ENCODE data around the gene NPTN. TPM values are rescaled to one million over a fixed set of nuclear protein-coding genes. Genes with fewer than 3 reads are reported as not detected.

The NPTN gene
- total RNA-seq, 1 donor from 2014 or later = 86.6 TPM

DNA sequence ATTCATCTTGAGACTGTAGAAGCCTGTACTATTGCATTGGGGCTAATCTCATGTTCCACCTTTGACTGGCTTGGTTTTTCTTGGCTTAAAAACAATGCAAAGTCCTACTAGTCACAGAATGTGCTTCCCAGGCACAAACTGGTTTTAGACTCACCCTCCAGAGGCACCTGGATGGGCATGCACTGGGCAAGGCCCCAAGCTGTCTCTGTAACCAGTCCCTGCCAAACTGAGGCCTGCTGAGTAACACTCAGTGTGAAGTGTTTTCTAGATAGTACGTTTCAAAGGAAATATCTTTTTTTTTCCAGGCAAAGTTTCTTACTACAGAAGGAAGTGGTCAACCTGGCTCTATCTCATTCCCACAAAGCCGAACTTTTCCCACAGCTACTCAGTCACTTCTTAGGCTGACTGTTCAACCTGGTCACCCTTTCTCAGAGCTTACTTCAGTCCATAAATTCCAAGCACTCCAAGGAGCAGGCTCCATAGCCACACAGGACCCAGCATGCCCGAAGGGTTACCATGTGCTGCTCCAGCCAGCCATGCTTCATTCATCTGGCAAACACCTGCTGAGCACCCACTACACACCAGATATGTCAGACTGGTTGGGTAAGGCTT is 57.4 kb downstream of the NPTN start:
- no peak overlapping the region for H3K4me3 Mint-ChIP-seq (ENCODE audit: unreplicated experiment)
- TF ChIP-seq, protein P1, sequence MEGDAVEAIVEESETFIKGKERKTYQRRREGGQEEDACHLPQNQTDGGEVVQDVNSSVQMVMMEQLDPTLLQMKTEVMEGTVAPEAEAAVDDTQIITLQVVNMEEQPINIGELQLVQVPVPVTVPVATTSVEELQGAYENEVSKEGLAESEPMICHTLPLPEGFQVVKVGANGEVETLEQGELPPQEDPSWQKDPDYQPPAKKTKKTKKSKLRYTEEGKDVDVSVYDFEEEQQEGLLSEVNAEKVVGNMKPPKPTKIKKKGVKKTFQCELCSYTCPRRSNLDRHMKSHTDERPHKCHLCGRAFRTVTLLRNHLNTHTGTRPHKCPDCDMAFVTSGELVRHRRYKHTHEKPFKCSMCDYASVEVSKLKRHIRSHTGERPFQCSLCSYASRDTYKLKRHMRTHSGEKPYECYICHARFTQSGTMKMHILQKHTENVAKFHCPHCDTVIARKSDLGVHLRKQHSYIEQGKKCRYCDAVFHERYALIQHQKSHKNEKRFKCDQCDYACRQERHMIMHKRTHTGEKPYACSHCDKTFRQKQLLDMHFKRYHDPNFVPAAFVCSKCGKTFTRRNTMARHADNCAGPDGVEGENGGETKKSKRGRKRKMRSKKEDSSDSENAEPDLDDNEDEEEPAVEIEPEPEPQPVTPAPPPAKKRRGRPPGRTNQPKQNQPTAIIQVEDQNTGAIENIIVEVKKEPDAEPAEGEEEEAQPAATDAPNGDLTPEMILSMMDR (IDR thresholded peaks at IDR 0.05; ENCODE audit: partially characterized antibody, unreplicated experiment) = no peak
- no peak overlapping the region for H3K27ac Mint-ChIP-seq (ENCODE audit: unreplicated experiment)
- peaks cover 12% of the 10 kb centered on the region for H3K4me1 Mint-ChIP-seq (ENCODE audit: low read depth, unreplicated experiment)
- H3K9me3 Mint-ChIP-seq (ENCODE audit: unreplicated experiment) = no peaks in the 10 kb centered on the region
- DNase-seq = no peak
- H3K36me3 Mint-ChIP-seq (ENCODE audit: unreplicated experiment) = peaks cover 5% of the 10 kb centered on the region
- H3K27me3 Mint-ChIP-seq (ENCODE audit: unreplicated experiment) = no peaks in the 10 kb centered on the region

DNA sequence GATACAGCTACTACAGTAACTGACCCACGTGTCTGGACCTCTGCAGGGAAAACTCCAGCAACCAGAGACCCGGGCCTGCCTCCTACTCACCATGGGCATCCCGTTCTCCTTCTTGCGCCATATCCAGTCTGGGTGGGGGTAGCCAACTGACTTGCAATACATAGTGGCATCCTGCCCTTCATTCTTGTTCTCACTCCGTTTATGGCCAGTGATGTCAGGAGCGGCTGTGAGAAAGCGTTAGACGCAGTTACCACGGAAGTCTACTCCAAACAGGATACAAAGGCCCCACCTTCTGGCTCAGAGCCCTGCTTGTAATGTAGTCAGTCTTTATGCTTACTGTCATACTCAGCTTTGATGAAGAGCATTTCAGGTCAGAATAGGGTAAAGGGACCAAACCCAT is 59.6 kb downstream of the NPTN start:
- H3K4me1 Mint-ChIP-seq (ENCODE audit: low read depth, unreplicated experiment) = peaks cover 25% of the 10 kb centered on the region
- DNase-seq = no peak
- H3K27me3 Mint-ChIP-seq (ENCODE audit: unreplicated experiment) = peaks cover 3% of the 10 kb centered on the region
- H3K36me3 Mint-ChIP-seq (ENCODE audit: unreplicated experiment) = peaks cover 10% of the 10 kb centered on the region
- no peaks in the 10 kb centered on the region for H3K9me3 Mint-ChIP-seq (ENCODE audit: unreplicated experiment)
- TF ChIP-seq, protein P1 (IDR thresholded peaks at IDR 0.05; ENCODE audit: partially characterized antibody, unreplicated experiment) = no peak
- H3K27ac Mint-ChIP-seq (ENCODE audit: unreplicated experiment) = no peak overlapping the region
- no peak overlapping the region for H3K4me3 Mint-ChIP-seq (ENCODE audit: unreplicated experiment)

DNA sequence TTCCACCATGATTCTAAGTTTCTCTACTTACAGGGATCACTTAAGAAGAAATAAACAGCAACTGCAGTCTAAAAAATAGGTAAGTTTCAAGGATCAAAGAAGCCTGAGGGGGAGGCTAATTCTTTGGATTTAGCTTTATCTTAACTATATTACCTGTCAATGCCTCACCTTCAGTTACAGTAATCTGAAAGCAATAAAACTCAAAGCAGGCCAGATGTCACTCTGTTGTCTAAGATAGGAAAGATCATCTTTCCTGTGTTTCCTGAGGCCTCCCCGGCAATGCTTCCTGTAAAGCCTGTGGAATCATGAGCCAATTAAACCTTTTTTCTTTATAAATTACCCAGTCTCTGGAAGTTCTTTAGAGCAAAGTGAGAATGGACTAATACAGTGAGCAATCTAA is 60.2 kb downstream of the NPTN start:
- no peak overlapping the region for H3K27ac Mint-ChIP-seq (ENCODE audit: unreplicated experiment)
- no peak overlapping the region for H3K4me3 Mint-ChIP-seq (ENCODE audit: unreplicated experiment)
- no peaks in the 10 kb centered on the region for H3K9me3 Mint-ChIP-seq (ENCODE audit: unreplicated experiment)
- TF ChIP-seq, protein P1 (IDR thresholded peaks at IDR 0.05; ENCODE audit: partially characterized antibody, unreplicated experiment) = no peak
- H3K4me1 Mint-ChIP-seq (ENCODE audit: low read depth, unreplicated experiment) = peaks cover 24% of the 10 kb centered on the region
- no peak for DNase-seq
- H3K36me3 Mint-ChIP-seq (ENCODE audit: unreplicated experiment) = peaks cover 10% of the 10 kb centered on the region
- H3K27me3 Mint-ChIP-seq (ENCODE audit: unreplicated experiment) = peaks cover 3% of the 10 kb centered on the region

GRCh38 chr15:73572296-73572695 is 60.9 kb downstream of the NPTN start:
- DNase-seq = no peak
- Mint-ChIP-seq H3K27ac (ENCODE audit: unreplicated experiment) (no peak overlapping the region), H3K9me3 (ENCODE audit: unreplicated experiment) (no peaks in the 10 kb centered on the region), H3K36me3 (ENCODE audit: unreplicated experiment) (peaks cover 10% of the 10 kb centered on the region), H3K4me1 (ENCODE audit: low read depth, unreplicated experiment) (peaks cover 16% of the 10 kb centered on the region), H3K4me3 (ENCODE audit: unreplicated experiment) (no peak overlapping the region), H3K27me3 (ENCODE audit: unreplicated experiment) (peaks cover 3% of the 10 kb centered on the region)
- TF ChIP-seq, protein P1 (IDR thresholded peaks at IDR 0.05; ENCODE audit: partially characterized antibody, unreplicated experiment) = no peak

GRCh38 chr15:73571346-73571745 is 61.8 kb downstream of the NPTN start:
- Mint-ChIP-seq H3K27ac (ENCODE audit: unreplicated experiment) (no peak overlapping the region), H3K9me3 (ENCODE audit: unreplicated experiment) (no peaks in the 10 kb centered on the region), H3K27me3 (ENCODE audit: unreplicated experiment) (peaks cover 3% of the 10 kb centered on the region), H3K4me1 (ENCODE audit: low read depth, unreplicated experiment) (peaks cover 15% of the 10 kb centered on the region), H3K36me3 (ENCODE audit: unreplicated experiment) (peaks cover 10% of the 10 kb centered on the region), H3K4me3 (ENCODE audit: unreplicated experiment) (no peak overlapping the region)
- DNase-seq = no peak
- TF ChIP-seq, protein P1 (IDR thresholded peaks at IDR 0.05; ENCODE audit: partially characterized antibody, unreplicated experiment) = no peak
